Astrocyte (in vitro differentiated cells and primary cell): ENCODE data around the gene NDST3. TPM values are rescaled to one million over a fixed set of nuclear protein-coding genes. Genes with fewer than 3 reads are reported as not detected.
A peak's percentile ranks its signal among the peaks of the same experiment; 100 is the strongest.

Source experiments
- DNase-seq: peaks from one replicate; pipeline ENCODE4 v3.0.0-alpha.2; 2010; ENCODE audit warnings: low read depth
- FAIRE-seq: peaks from 2 replicates; lab custom pipeline; 2011; peaks lifted over from hg19 to GRCh38; lab: Jason Lieb, UNC
- H2AFZ ChIP-seq: 2 replicates; pipeline ENCODE4 v1.6.0; 2012; ENCODE audit warnings: low read depth, low read length, inconsistent platforms
- H3K27ac ChIP-seq: 2 replicates; pipeline ENCODE4 v1.5.1; 2011; ENCODE audit warnings: low read depth, low read length, inconsistent platforms
- H3K27me3 ChIP-seq: 2 replicates; pipeline ENCODE4 v1.6.0; 2011; ENCODE audit warnings: low read length, inconsistent platforms; ENCODE audit not compliant: insufficient read depth
- H3K36me3 ChIP-seq: 2 replicates; pipeline ENCODE4 v1.5.1; 2011; ENCODE audit warnings: low read length, inconsistent platforms; ENCODE audit not compliant: insufficient read depth
- H3K4me1 ChIP-seq: 2 replicates; pipeline ENCODE4 v1.5.1; 2011; ENCODE audit warnings: low read length, inconsistent platforms; ENCODE audit not compliant: insufficient read depth
- H3K4me2 ChIP-seq: 2 replicates; pipeline ENCODE4 v1.6.0; 2012; ENCODE audit warnings: low read length, inconsistent platforms
- H3K4me3 ChIP-seq: 2 replicates; pipeline ENCODE4 v1.5.1; 2011; ENCODE audit warnings: low read depth, mild to moderate bottlenecking, low read length, inconsistent platforms; ENCODE audit not compliant: insufficient read depth
- H3K79me2 ChIP-seq: 2 replicates; pipeline ENCODE4 v1.6.0; 2012; ENCODE audit warnings: mild to moderate bottlenecking, low read length, inconsistent platforms; ENCODE audit not compliant: insufficient read depth
- H3K9ac ChIP-seq: 2 replicates; pipeline ENCODE4 v1.6.0; 2012; ENCODE audit warnings: mild to moderate bottlenecking, low read length, inconsistent platforms
- H3K9me3 ChIP-seq: 2 replicates; pipeline ENCODE4 v1.5.1; 2012; ENCODE audit warnings: low read depth, mild to moderate bottlenecking, low read length, inconsistent platforms; ENCODE audit not compliant: insufficient read depth
- H4K20me1 ChIP-seq: 2 replicates; pipeline ENCODE4 v1.6.0; 2012; ENCODE audit warnings: low read length, inconsistent platforms; ENCODE audit not compliant: insufficient read depth
- H3K27ac Mint-ChIP-seq: one replicate; pipeline ENCODE4 v1.8.0; 2021; ENCODE audit warnings: mild to moderate bottlenecking, mixed read lengths; ENCODE audit not compliant: unreplicated experiment
- H3K27me3 Mint-ChIP-seq: one replicate; pipeline ENCODE4 v1.8.0; 2021; ENCODE audit warnings: low read depth, mixed read lengths; ENCODE audit not compliant: unreplicated experiment
- H3K36me3 Mint-ChIP-seq: one replicate; pipeline ENCODE4 v1.8.0; 2021; ENCODE audit warnings: low read depth, mixed read lengths; ENCODE audit not compliant: unreplicated experiment
- H3K4me1 Mint-ChIP-seq: one replicate; pipeline ENCODE4 v1.8.0; 2021; ENCODE audit warnings: low read depth, mixed read lengths; ENCODE audit not compliant: unreplicated experiment
- H3K4me3 Mint-ChIP-seq: one replicate; pipeline ENCODE4 v1.8.0; 2021; ENCODE audit warnings: mild to moderate bottlenecking, moderate library complexity, mixed read lengths; ENCODE audit not compliant: unreplicated experiment
- H3K9me3 Mint-ChIP-seq: one replicate; pipeline ENCODE4 v1.8.0; 2021; ENCODE audit warnings: mild to moderate bottlenecking, mixed read lengths; ENCODE audit not compliant: unreplicated experiment
- EZH2 ChIP-seq: IDR thresholded peaks from 2 replicates; pipeline ENCODE4 v1.6.1; 2012; ENCODE audit warnings: mild to moderate bottlenecking, low read length, inconsistent platforms; ENCODE audit not compliant: insufficient read depth
- total RNA-seq: library from RNA; stranded (reverse); gene quantifications from 2 replicates; pipeline ENCODE4 v1.2.1, GENCODE V29; 2021
- TF ChIP-seq, protein P1 (sequence below): IDR thresholded peaks from 2 replicates; pipeline ENCODE4 v1.5.1; 2011; ENCODE audit warnings: low read depth, mild to moderate bottlenecking, inconsistent platforms, low read length, moderate library complexity; ENCODE audit not compliant: insufficient read depth

Gene NDST3
- total RNA-seq, 1 donor from 2014 or later: 0.57 TPM

DNA sequence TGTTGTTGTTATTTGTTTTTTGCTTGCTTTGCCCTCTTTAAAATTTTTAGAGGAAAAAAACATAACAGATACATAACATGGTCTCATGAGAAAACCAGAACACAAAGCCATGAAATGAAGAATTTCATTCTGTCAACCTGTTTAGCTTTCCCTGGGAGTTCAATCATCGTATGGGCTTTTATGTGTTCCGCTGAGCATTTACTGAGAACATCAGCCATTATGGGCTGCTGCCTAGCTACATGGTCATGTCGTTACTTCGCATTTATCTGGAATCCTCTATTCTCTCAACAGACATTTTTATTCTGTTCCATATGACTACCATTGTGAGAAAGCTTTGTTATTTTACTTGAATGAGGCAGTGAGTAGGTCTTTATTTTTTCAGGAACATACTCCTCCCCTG is 51.4 kb downstream of the NDST3 start:
- Histone ChIP-seq H3K36me3 (no peaks in the 10 kb centered on the region), H3K27me3 (no peaks in the 10 kb centered on the region), H3K4me1 (no peaks in the 10 kb centered on the region), H3K27ac (no peak overlapping the region), H3K9me3 (no peaks in the 10 kb centered on the region), H3K4me3 (no peak overlapping the region), H2AFZ (no peak overlapping the region), H3K79me2 (no peaks in the 10 kb centered on the region), H4K20me1 (no peaks in the 10 kb centered on the region), H3K4me2 (no peak overlapping the region), H3K9ac (no peak overlapping the region)
- FAIRE-seq (no peak), DNase-seq (no peak)
- no peak overlapping the region for H3K4me3 Mint-ChIP-seq
- H3K27ac Mint-ChIP-seq: no peak overlapping the region
- H3K9me3 Mint-ChIP-seq: no peaks in the 10 kb centered on the region
- H3K27me3 Mint-ChIP-seq: no peaks in the 10 kb centered on the region
- TF ChIP-seq EZH2: no peak
- TF ChIP-seq, protein P1, sequence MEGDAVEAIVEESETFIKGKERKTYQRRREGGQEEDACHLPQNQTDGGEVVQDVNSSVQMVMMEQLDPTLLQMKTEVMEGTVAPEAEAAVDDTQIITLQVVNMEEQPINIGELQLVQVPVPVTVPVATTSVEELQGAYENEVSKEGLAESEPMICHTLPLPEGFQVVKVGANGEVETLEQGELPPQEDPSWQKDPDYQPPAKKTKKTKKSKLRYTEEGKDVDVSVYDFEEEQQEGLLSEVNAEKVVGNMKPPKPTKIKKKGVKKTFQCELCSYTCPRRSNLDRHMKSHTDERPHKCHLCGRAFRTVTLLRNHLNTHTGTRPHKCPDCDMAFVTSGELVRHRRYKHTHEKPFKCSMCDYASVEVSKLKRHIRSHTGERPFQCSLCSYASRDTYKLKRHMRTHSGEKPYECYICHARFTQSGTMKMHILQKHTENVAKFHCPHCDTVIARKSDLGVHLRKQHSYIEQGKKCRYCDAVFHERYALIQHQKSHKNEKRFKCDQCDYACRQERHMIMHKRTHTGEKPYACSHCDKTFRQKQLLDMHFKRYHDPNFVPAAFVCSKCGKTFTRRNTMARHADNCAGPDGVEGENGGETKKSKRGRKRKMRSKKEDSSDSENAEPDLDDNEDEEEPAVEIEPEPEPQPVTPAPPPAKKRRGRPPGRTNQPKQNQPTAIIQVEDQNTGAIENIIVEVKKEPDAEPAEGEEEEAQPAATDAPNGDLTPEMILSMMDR: no peak
- H3K4me1 Mint-ChIP-seq: peaks cover 6% of the 10 kb centered on the region
- H3K36me3 Mint-ChIP-seq: no peaks in the 10 kb centered on the region

DNA sequence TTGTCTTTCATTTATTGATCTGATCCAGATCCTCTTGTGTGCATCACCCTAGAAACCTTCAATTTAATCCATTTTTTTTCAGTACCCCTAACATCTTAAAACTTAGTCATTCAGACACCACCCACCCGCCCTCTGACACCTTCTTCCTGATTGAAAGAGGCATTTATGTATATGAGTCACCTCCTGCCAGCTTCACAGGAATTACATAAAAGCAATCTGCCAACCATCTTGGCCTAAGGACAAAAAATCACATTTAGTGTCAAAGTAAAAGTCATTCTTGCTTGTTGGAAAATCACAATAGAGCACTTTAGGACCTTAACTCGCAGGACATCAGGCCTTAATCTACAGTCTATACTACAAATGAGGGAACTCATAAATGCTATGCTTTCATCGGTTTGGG is 52.1 kb downstream of the NDST3 start:
- Mint-ChIP-seq H3K27ac (no peak overlapping the region), H3K4me3 (no peak overlapping the region), H3K4me1 (peaks cover 6% of the 10 kb centered on the region), H3K36me3 (no peaks in the 10 kb centered on the region), H3K9me3 (no peaks in the 10 kb centered on the region), H3K27me3 (no peaks in the 10 kb centered on the region)
- TF ChIP-seq EZH2: no peak
- TF ChIP-seq, protein P1: no peak
- no peak overlapping the region for H3K4me2 ChIP-seq
- no peaks in the 10 kb centered on the region for H3K4me1 ChIP-seq
- H3K27ac ChIP-seq: no peak overlapping the region
- H3K9ac ChIP-seq: no peak overlapping the region
- no peak overlapping the region for H3K4me3 ChIP-seq
- no peak overlapping the region for H2AFZ ChIP-seq
- DNase-seq (peak; percentile 21), FAIRE-seq (peak; percentile 47)
- no peaks in the 10 kb centered on the region for H3K79me2 ChIP-seq
- no peaks in the 10 kb centered on the region for H3K27me3 ChIP-seq
- H4K20me1 ChIP-seq: no peaks in the 10 kb centered on the region
- H3K9me3 ChIP-seq: no peaks in the 10 kb centered on the region
- H3K36me3 ChIP-seq: no peaks in the 10 kb centered on the region

DNA sequence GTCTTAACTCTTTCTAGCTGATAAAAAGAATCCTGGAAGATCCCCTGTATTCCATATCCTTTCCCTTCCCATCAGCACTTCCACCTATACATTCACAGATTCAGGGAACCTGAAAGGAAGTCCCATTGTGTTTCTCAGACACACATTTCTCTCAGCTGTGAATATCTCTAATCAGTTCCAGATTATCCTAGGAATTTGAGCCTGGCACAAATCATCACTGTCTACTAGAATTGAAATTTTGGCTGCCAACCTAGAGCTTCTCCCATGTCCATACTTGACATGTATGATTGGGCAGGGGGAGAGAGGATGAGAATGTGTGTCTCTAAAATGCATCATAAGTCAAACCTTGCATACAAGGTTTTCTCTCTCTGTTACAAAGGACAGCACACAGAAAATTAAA is 53.1 kb downstream of the NDST3 start:
- Histone ChIP-seq H3K4me3 (no peak overlapping the region), H3K4me2 (no peak overlapping the region), H3K27me3 (no peaks in the 10 kb centered on the region), H3K79me2 (no peaks in the 10 kb centered on the region), H3K27ac (no peak overlapping the region), H3K4me1 (no peaks in the 10 kb centered on the region), H3K9ac (no peak overlapping the region), H4K20me1 (no peaks in the 10 kb centered on the region), H2AFZ (no peak overlapping the region), H3K36me3 (no peaks in the 10 kb centered on the region), H3K9me3 (no peaks in the 10 kb centered on the region)
- Mint-ChIP-seq H3K36me3 (no peaks in the 10 kb centered on the region), H3K9me3 (no peaks in the 10 kb centered on the region), H3K4me3 (no peak overlapping the region), H3K4me1 (peaks cover 6% of the 10 kb centered on the region), H3K27me3 (no peaks in the 10 kb centered on the region), H3K27ac (no peak overlapping the region)
- FAIRE-seq (no peak), DNase-seq (no peak)
- TF ChIP-seq EZH2: no peak
- TF ChIP-seq, protein P1: no peak
